ENCODE measurements around the gene SLC36A1. TPM values are rescaled to one million over a fixed set of nuclear protein-coding genes. Genes with fewer than 3 reads are reported as not detected.

Gene SLC36A1
- total RNA-seq, 1 donor from 2014 or later, result 5.2 TPM

DNA sequence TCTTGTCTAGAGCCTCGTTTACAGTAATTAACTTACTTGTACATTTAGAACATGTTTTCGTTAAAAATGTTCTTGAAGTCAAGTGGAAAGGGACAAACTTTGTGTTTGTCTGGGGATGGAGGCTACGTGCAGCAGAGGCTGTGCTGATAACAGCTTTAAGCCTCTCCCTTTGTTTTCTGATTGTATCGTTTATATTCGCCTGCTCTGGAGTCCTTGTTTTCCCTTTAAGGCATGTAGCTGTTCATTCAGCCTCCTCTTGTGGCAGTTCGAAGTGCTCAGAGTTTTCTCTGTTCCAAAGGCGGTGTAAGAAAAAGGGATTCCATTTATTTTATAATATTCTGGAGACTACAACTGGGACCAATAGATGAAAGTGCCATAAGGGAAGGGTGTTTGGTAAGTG lies 1.9 kb downstream of the SLC36A1 start:
- DNase-seq (ENCODE audit: missing footprints) (no peak), ATAC-seq (no peak)
- intact Hi-C loops (cut with DNase I), result no loop called here

- intact Hi-C loops (cut with DNase I), result no loop called here
- ATAC-seq (no peak), DNase-seq (ENCODE audit: missing footprints) (no peak)
Measured at GRCh38 chr5:151449839-151450238, 2.4 kb downstream of the SLC36A1 start.

DNA sequence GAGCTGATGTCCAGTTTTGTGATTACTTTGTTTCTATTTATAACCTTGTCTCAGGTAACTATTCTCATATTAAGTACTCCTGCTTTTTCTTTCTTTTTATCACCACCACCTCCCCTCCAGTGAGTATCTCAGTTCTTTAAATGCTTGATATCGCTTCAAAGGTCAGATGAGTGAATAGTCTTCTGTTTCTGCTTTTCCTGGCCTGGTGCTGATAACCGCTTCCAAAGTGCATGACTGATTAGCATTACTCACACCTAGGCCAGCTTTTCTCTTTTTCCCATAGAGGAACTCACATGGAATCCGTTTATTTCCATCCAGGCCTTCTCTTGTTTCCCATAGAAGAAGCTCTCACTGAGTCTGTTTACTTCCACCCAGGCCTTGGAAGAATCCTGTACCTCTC lies 3.2 kb downstream of the SLC36A1 start:
- DNase-seq (ENCODE audit: missing footprints) (no peak), ATAC-seq (no peak)
- intact Hi-C loops (cut with DNase I), result no loop called here

DNA sequence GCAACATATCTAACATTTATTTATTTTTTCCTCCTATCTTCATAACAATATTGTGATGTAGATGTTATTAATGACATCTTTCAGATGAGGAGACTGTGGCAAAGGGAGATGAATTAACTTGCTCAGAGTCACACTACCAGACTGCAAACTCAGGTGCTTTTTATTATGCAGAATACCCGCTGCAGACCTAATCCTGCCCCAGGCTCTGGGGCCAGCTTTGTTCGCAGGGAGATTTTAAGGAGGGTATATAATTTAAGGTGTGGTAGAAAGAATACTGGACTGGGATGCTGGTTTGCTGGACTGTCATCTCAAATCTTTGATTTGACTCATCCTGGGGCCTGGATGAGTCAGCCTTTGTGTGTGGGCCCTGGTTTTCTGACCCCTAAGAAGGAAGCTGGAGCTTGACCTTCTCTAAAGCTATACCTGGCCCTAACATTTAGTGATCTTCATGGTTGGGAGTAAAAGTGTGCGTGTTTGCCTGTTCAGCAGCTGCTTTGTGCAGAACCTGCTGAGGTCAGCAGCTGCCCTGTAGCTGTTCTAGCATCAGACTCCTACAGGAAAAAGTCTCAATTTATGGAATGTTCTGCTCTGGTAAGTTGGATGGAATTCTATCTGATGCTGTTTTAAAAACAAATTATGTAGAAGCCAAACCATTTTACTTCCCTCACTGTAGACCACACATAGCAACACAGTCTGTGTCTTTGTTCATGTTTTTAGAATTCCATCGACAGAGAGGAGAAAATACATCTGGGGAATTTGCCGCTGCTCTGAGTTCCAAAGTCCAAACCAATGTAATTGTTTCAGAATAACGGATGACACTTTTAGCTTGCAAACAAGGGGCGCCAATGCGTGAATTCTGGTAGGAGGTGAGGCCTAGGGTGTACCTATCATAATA lies 4.5 kb downstream of the SLC36A1 start:
- intact Hi-C loops (cut with DNase I), result no loop called here
- DNase-seq (ENCODE audit: missing footprints), result no peak

GRCh38 chr5:151454166-151454565 lies 6.8 kb downstream of the SLC36A1 start:
- ATAC-seq (peak; percentile 89), DNase-seq (ENCODE audit: missing footprints) (no peak)

More for the DNA sequence above, 4.5 kb downstream of the SLC36A1 start:
- ATAC-seq, result no peak

GRCh38 chr5:151454889-151455288 lies 7.5 kb downstream of the SLC36A1 start:
- no peak for ATAC-seq
- intact Hi-C loops (cut with DNase I), result no loop called here

More at GRCh38 chr5:151454166-151454565, 6.8 kb downstream of the SLC36A1 start:
- intact Hi-C loops (cut with DNase I), result no loop called here

DNA sequence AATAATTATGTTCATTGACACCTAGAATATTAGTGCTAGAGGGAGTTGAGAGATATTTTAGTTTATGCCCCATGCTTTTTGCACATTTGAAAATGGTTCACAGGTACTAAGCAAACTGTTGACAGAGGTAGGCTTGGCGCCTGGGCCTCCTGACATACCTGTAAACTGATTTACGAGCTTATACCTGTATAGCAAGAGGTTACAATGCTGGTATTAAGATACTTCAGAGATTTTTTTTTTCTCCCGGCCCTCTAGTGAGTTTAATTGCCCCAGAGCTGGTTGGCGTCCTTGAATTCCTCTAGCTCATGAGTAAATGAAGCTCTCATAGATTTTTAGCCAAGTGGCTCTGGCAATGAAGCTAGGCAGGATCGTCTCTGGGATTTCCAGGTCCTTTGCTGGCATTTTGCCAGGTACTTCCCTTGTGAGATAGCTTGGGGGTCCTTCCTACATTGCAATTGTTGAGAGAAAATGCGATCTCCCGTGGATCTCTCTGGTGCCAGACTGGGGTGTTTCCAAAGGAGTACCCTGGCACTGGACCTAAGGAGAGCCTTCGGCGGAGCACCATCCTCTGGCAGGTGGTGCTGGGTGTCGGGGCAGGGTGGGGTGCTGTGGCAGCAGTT lies 9.0 kb downstream of the SLC36A1 start:
- no peak for ATAC-seq

More at GRCh38 chr5:151454889-151455288, 7.5 kb downstream of the SLC36A1 start:
- DNase-seq (ENCODE audit: missing footprints), result no peak

GRCh38 chr5:151458314-151458713 lies 10.9 kb downstream of the SLC36A1 start:
- DNase-seq (ENCODE audit: missing footprints), result no peak
- intact Hi-C loops (cut with DNase I), result no loop called here

More for the DNA sequence above, 9.0 kb downstream of the SLC36A1 start:
- intact Hi-C loops (cut with DNase I), result no loop called here
- DNase-seq (ENCODE audit: missing footprints), result no peak

GRCh38 chr5:151459680-151460324 lies 12.4 kb downstream of the SLC36A1 start:
- peak; percentile 45 for ATAC-seq
- intact Hi-C loops (cut with DNase I), result no loop called here
- no peak for DNase-seq (ENCODE audit: missing footprints)

More at GRCh38 chr5:151458314-151458713, 10.9 kb downstream of the SLC36A1 start:
- ATAC-seq, result no peak

DNA sequence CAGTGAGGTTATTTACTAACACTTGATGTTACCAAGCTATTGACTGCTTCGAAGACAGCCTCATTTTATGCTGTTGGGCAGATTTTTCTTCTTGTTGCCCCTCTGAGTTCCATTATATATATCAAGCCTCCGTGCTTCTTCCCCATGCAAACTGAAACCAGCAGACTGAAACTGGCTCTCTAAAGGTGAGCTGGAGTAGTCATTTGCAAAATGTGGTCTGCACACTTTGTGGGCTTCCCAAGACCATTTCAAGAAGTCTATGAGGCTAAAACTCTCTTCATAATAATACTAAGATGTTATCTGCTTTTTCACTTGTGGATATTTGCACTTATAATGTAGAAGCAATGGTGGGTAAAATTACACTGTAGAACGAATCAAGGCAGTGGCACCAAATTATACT lies 13.9 kb downstream of the SLC36A1 start:
- DNase-seq (ENCODE audit: missing footprints) (no peak), ATAC-seq (no peak)
- intact Hi-C loops (cut with DNase I), result no loop called here

DNA sequence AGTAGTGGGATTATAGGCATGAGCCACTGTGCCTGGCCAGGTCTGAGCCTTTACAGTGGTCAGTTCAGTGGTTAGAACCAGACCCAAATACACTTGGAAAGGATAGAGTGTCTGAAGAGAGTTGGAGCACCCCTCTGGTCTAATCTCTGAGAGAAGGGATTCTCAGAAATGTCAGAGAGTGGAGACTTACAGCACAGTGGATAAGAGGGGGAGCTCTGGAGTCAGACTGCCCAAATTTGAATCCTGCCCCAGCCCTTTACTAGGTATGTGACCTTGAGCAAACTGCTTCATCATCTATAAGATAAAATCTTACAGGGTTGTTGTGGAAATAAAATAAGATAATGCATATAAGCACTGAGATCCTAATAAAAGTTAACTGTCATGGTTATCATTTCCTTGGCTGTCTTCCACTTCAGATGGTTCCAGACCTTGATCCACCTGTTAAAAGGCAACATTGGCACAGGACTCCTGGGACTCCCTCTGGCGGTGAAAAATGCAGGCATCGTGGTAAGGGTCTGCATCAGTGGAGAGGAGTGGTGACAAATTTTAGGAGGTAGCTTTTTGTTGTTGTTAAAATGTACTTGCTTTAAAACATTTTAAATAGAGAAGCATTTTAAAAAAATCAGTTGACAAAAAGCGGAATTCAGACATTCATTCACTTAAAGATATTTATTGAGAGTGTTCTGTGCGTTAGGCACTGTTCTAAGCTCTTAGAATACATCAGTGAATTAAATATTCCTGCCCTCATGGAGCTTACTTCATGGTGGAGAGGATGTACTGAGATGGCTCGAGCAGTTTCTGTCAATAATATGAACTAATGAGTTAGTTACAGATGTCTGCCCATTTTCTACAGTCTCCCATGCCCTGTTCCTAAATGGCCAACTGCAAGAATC lies 16.0 kb downstream of the SLC36A1 start:
- peak; percentile 28 for ATAC-seq
- intact Hi-C loops (cut with DNase I), result loop anchor here (1.0 kb wide), 1 partner anchor 10 kb away; no protein-coding TSS in a partner anchor
- DNase-seq (ENCODE audit: missing footprints), result no peak

DNA sequence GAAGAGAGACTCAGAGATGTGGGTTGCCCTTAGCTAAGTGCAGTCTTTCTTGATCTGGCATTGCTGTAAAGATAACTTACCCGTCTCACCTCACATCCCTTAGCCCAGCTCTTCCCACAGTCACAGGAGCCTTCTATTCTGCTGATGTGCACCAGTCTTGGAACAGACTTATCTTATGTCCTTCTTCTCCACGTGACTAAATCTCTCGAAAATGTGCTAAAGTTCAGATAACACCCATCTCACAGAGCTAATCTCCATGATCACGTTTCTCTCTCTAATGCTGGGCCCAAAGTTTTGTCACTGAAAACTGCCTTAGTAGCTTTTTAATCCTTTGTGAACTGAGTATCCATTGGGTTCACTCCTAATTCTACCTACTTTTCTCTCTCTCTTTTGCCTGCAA lies 16.7 kb downstream of the SLC36A1 start:
- ATAC-seq, result no peak
- intact Hi-C loops (cut with DNase I), result no loop called here
- DNase-seq (ENCODE audit: missing footprints), result no peak

DNA sequence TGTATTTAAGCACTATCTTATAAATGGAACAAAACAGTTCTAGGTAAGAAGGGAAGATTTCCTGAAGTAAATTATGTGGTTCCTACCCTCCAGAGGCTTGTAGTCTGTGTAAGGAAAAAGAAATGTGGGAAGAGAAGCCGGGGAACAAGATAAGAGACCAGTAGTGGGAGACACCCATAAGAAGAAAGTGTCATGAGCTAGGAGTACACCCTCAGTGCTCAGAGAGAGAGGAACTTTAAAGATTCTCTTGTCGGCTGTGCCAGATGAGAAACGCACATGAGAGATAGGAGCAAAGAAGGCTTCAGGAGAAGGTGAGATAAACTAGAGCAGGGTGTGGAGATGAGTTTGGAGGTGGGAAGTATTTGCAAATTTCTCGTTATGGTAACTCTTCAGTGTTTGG lies 18.1 kb downstream of the SLC36A1 start:
- no peak for DNase-seq (ENCODE audit: missing footprints)
- intact Hi-C loops (cut with DNase I), result no loop called here
- ATAC-seq, result no peak

DNA sequence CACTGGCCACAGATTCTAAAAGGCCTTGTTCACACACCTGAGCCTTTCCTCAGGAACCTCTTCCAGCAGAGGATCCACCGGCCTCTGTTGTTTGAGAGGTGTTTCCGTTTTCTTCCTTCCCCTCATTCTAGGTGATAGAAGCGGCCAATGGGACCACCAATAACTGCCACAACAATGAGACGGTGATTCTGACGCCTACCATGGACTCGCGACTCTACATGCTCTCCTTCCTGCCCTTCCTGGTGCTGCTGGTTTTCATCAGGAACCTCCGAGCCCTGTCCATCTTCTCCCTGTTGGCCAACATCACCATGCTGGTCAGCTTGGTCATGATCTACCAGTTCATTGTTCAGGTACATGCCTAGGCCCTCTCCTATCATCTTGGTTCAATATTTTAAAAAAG lies 20.2 kb downstream of the SLC36A1 start:
- ATAC-seq, result no peak
- no peak for DNase-seq (ENCODE audit: missing footprints)
- intact Hi-C loops (cut with DNase I), result no loop called here

- intact Hi-C loops (cut with DNase I), result no loop called here
- DNase-seq (ENCODE audit: missing footprints) (no peak), ATAC-seq (no peak)
Measured at GRCh38 chr5:151469386-151469785, 22.0 kb downstream of the SLC36A1 start.

- intact Hi-C loops (cut with DNase I), result no loop called here
- ATAC-seq (no peak), DNase-seq (ENCODE audit: missing footprints) (no peak)
Measured at GRCh38 chr5:151469992-151470391, 22.6 kb downstream of the SLC36A1 start.

DNA sequence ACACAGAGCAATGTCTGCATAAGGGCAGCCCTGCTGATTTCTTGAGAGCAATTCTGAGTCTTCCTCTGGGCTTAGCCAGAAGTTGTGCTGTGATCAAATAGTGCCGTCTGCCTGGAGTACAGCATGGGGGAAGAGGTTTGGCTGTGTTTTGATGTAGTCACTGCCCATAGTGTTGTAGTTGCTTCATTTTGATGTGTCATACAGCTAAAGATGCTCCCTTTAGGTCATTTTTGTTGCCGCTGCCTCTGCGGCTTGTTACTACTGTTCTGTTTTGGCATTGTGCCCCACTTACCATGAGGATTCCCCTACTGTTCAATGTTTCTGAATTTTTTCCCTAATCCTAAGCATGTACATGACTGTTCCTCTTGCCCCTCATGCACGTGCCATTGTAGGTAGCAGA lies 23.0 kb downstream of the SLC36A1 start:
- intact Hi-C loops (cut with DNase I), result no loop called here
- ATAC-seq (no peak), DNase-seq (ENCODE audit: missing footprints) (no peak)

GRCh38 chr5:151471276-151471675 lies 23.9 kb downstream of the SLC36A1 start:
- intact Hi-C loops (cut with DNase I), result no loop called here
- no peak for DNase-seq (ENCODE audit: missing footprints)
- no peak for ATAC-seq

GRCh38 chr5:151474799-151475198 lies 27.4 kb downstream of the SLC36A1 start:
- ATAC-seq (no peak), DNase-seq (ENCODE audit: missing footprints) (no peak)
- intact Hi-C loops (cut with DNase I), result no loop called here
